Measurements from ENCODE around the gene MYL10.
"Not testable (repeated sequence)": the region's sequence is repeated elsewhere in the genome, so short reads cannot be mapped to it uniquely, and the experiment has no call there.

The MYL10 gene

GRCh38 chr7:101650579-101651081 is 21.5 kb upstream of the MYL10 start:
- no peak for DNase-seq

- not testable (repeated sequence) for DNase-seq
Observed at GRCh38 chr7:101647876-101648275, 18.8 kb upstream of the MYL10 start.

- no peak for DNase-seq
Observed at GRCh38 chr7:101645951-101646350, 16.9 kb upstream of the MYL10 start.

- DNase-seq: no peak
Observed at GRCh38 chr7:101644879-101645278, 15.8 kb upstream of the MYL10 start.

GRCh38 chr7:101639127-101639526 is 10.0 kb upstream of the MYL10 start:
- not testable (repeated sequence) for DNase-seq

GRCh38 chr7:101636822-101637623 is 7.9 kb upstream of the MYL10 start:
- DNase-seq: no peak

- DNase-seq: no peak
Observed at GRCh38 chr7:101635484-101635883, 6.4 kb upstream of the MYL10 start.

- no peak for DNase-seq
Observed at GRCh38 chr7:101634196-101634717, 5.2 kb upstream of the MYL10 start.

GRCh38 chr7:101633511-101633910 is 4.4 kb upstream of the MYL10 start:
- DNase-seq: no peak

GRCh38 chr7:101632641-101633040 is 3.5 kb upstream of the MYL10 start:
- no peak for DNase-seq

GRCh38 chr7:101631224-101631714 is 2.2 kb upstream of the MYL10 start:
- DNase-seq: no peak

- DNase-seq: no peak
Observed at GRCh38 chr7:101630591-101630990, 1.5 kb upstream of the MYL10 start.

GRCh38 chr7:101628522-101628921 is 574 bp downstream of the MYL10 start:
- DNase-seq: no peak

GRCh38 chr7:101626758-101627157 is 2.3 kb downstream of the MYL10 start:
- no peak for DNase-seq

GRCh38 chr7:101626069-101626671 is 2.9 kb downstream of the MYL10 start:
- no peak for DNase-seq

- no peak for DNase-seq
Observed at GRCh38 chr7:101625031-101625791, 3.9 kb downstream of the MYL10 start.

- DNase-seq: no peak
Observed at GRCh38 chr7:101624246-101625001, 4.7 kb downstream of the MYL10 start.

- DNase-seq: no peak
Observed at GRCh38 chr7:101622609-101623173, 6.4 kb downstream of the MYL10 start.

GRCh38 chr7:101620991-101621390 is 8.1 kb downstream of the MYL10 start:
- no peak for DNase-seq

GRCh38 chr7:101620395-101620794 is 8.7 kb downstream of the MYL10 start:
- no peak for DNase-seq

- DNase-seq: no peak
Observed at GRCh38 chr7:101618916-101619315, 10.2 kb downstream of the MYL10 start.

Data from NCI-H526 (cell line).